SK-N-SH (cell line): ENCODE results near the gene OR7C2. TPM values are rescaled to one million over a fixed set of nuclear protein-coding genes. Genes with fewer than 3 reads are reported as not detected.

Source experiments
- CTCF ChIA-PET: fragments of 300-600, 350-600 bp; formaldehyde crosslinking; extraction: SDS; loops from one replicate; lab custom pipeline; 2021; lab: Yijun Ruan, JAX
- POLR2A ChIA-PET: fragments of 350-600 bp; sonication (Branson Sonifier 250); formaldehyde crosslinking; extraction: SDS; loops from one replicate; lab custom pipeline; 2020; ENCODE audit warnings: antibody characterized with exemption, inconsistent platforms; lab: Yijun Ruan, JAX
- DNase-seq: peaks from one replicate; pipeline ENCODE4 v3.0.0; 2012
- H2AFZ ChIP-seq: fragments of 200-600 bp; sonication (generic); 2 replicates; pipeline ENCODE4 v1.8.1; 2016; ENCODE audit warnings: antibody characterized with exemption, mild to moderate bottlenecking, low read depth
- H3F3A ChIP-seq: fragments of 200-600 bp; sonication (generic); replicated peaks from 2 replicates; pipeline ENCODE3; 2016; ENCODE audit warnings: antibody characterized with exemption, mild to moderate bottlenecking; ENCODE audit not compliant: insufficient read depth
- H3K27ac ChIP-seq, 2 experiments: fragments of 200-500 bp in 1 of 2; fragments of 200-600 bp in 1 of 2; sonication (Bioruptor generic) in 1 of 2; sonication (generic), shearing (Covaris generic) in 1 of 2; 2 replicates each; pipeline versions ENCODE4 v1.5.1 to v1.6.1; 2014 to 2016; ENCODE audit warnings: low read depth in 2 of 2, inconsistent platforms in 1 of 2, low read length in 1 of 2, mild to moderate bottlenecking in 1 of 2, mixed read lengths in 1 of 2
- H3K27me3 ChIP-seq: fragments of 200-600 bp; sonication (generic), shearing (Covaris generic); 2 replicates; pipeline ENCODE4 v1.6.1; 2016; ENCODE audit warnings: mixed run types; ENCODE audit not compliant: insufficient read depth
- H3K36me3 ChIP-seq, 2 experiments: fragments of 200-500 bp in 1 of 2; fragments of 200-600 bp in 1 of 2; sonication (Bioruptor generic) in 1 of 2; sonication (generic) in 1 of 2; replicated peaks in 1 of 2; 2 replicates each; pipeline versions ENCODE3 to v1.5.1; 2014 to 2016; ENCODE audit warnings: low read length in 1 of 2, mild to moderate bottlenecking in 1 of 2; ENCODE audit not compliant: insufficient read depth in 2 of 2, control insufficient read depth in 1 of 2
- H3K4me1 ChIP-seq, 2 experiments: fragments of 200-500 bp in 1 of 2; fragments of 200-600 bp in 1 of 2; sonication (Bioruptor generic) in 1 of 2; sonication (generic), shearing (Covaris generic) in 1 of 2; 2 replicates each; pipeline versions ENCODE4 v1.5.1 to v1.6.1; 2014 to 2016; ENCODE audit warnings: low read depth in 1 of 2, low read length in 1 of 2, mixed run types in 1 of 2; ENCODE audit not compliant: insufficient read depth in 2 of 2, control insufficient read depth in 1 of 2
- H3K4me2 ChIP-seq: fragments of 200-600 bp; sonication (generic), shearing (Covaris generic); 2 replicates; pipeline ENCODE4 v1.6.1; 2017; ENCODE audit warnings: mixed run types
- H3K4me3 ChIP-seq, 2 experiments: fragments of 200-500 bp in 1 of 2; fragments of 200-600 bp in 1 of 2; sonication (Bioruptor generic) in 1 of 2; sonication (generic), shearing (Covaris generic) in 1 of 2; 2 replicates each; pipeline versions ENCODE4 v1.5.1 to v1.8.1; 2014 to 2016; ENCODE audit warnings: low read depth in 2 of 2, inconsistent platforms in 1 of 2, low read length in 1 of 2, mild to moderate bottlenecking in 1 of 2, mixed read lengths in 1 of 2, moderate library complexity in 1 of 2
- H3K79me2 ChIP-seq: fragments of 200-600 bp; sonication (generic); 2 replicates; pipeline ENCODE4 v1.8.1; 2017; ENCODE audit warnings: mild to moderate bottlenecking; ENCODE audit not compliant: insufficient read depth
- H3K9ac ChIP-seq: fragments of 200-600 bp; sonication (generic); 2 replicates; pipeline ENCODE4 v1.6.1; 2017; ENCODE audit warnings: mixed run types
- H3K9me2 ChIP-seq: fragments of 200-600 bp; sonication (generic); 2 replicates; pipeline ENCODE4 v1.6.1; 2017; ENCODE audit warnings: mixed run types
- H3K9me3 ChIP-seq: fragments of 200-600 bp; sonication (generic); 2 replicates; pipeline ENCODE4 v1.6.1; 2017; ENCODE audit warnings: mixed run types, mild to moderate bottlenecking, moderate library complexity
- H4K20me1 ChIP-seq: fragments of 200-600 bp; sonication (generic); 2 replicates; pipeline ENCODE4 v1.6.1; 2017; ENCODE audit warnings: mild to moderate bottlenecking, mixed run types; ENCODE audit not compliant: insufficient read depth
- CHD2 ChIP-seq: fragments of 150-350 bp; IDR thresholded peaks from 2 replicates; pipeline ENCODE4 v1.6.1; 2018; ENCODE audit warnings: low read length; ENCODE audit not compliant: partially characterized antibody
- CTCF ChIP-seq: fragments of 200-600 bp; sonication (generic); IDR thresholded peaks from 2 replicates; pipeline ENCODE4 v1.6.1; 2017; ENCODE audit warnings: antibody characterized with exemption, mild to moderate bottlenecking, moderate library complexity
- EZH2phosphoT487 ChIP-seq: fragments of 200-600 bp; sonication (generic); IDR thresholded peaks from 2 replicates; pipeline ENCODE4 v1.6.1; 2017; ENCODE audit warnings: low read depth, mixed run types, mild to moderate bottlenecking, antibody characterized with exemption, moderate library complexity, borderline replicate concordance
- FOSL2 ChIP-seq: IDR thresholded peaks from 2 replicates; pipeline ENCODE4 v1.4.0; 2012; ENCODE audit warnings: low read depth, mild to moderate bottlenecking, moderate library complexity, borderline replicate concordance
- FOXJ3 ChIP-seq: sonication (generic); formaldehyde crosslinking; IDR thresholded peaks from 2 replicates; pipeline ENCODE4 v1.5.1; 2020; ENCODE audit warnings: mild to moderate bottlenecking, missing genetic modification reagents
- GABPA ChIP-seq: IDR thresholded peaks from 2 replicates; pipeline ENCODE4 v1.4.0; 2012; ENCODE audit warnings: low read depth, mild to moderate bottlenecking
- GATA2 ChIP-seq: sonication (generic); formaldehyde crosslinking; IDR thresholded peaks from 2 replicates; pipeline ENCODE4 v1.5.0; 2020; ENCODE audit warnings: mild to moderate bottlenecking, missing genetic modification reagents
- JUND ChIP-seq: IDR thresholded peaks from 2 replicates; pipeline ENCODE4 v1.4.0; 2012
- MXI1 ChIP-seq: IDR thresholded peaks from 2 replicates; pipeline ENCODE4 v1.6.1; 2012; ENCODE audit warnings: mild to moderate bottlenecking, low read depth, low read length, improper control_type of control experiment
- NRF1 ChIP-seq: IDR thresholded peaks from 2 replicates; pipeline ENCODE4 v1.6.1; 2012; ENCODE audit warnings: low read depth, mild to moderate bottlenecking, low read length
- POLR2AphosphoS5 ChIP-seq: IDR thresholded peaks from 2 replicates; pipeline ENCODE4 v1.6.1; 2012; ENCODE audit warnings: low read depth, low read length
- RAD21 ChIP-seq: IDR thresholded peaks from 2 replicates; pipeline ENCODE4 v1.6.1; 2012; ENCODE audit warnings: mild to moderate bottlenecking, low read length
- REST ChIP-seq: IDR thresholded peaks from 2 replicates; pipeline ENCODE4 v1.6.1; 2012; ENCODE audit warnings: mild to moderate bottlenecking, low read depth, low read length, moderate library complexity
- RXRA ChIP-seq: IDR thresholded peaks from 2 replicates; pipeline ENCODE4 v1.4.0; 2012; ENCODE audit warnings: low read depth, mild to moderate bottlenecking, borderline replicate concordance
- SMC3 ChIP-seq: IDR thresholded peaks from 2 replicates; pipeline ENCODE4 v1.6.1; 2012; ENCODE audit warnings: low read depth, low read length, improper control_type of control experiment
- TAF1 ChIP-seq: IDR thresholded peaks from 2 replicates; pipeline ENCODE4 v1.6.1; 2012; ENCODE audit warnings: low read depth, mild to moderate bottlenecking, low read length, moderate library complexity, borderline replicate concordance
- TEAD4 ChIP-seq: IDR thresholded peaks from 2 replicates; pipeline ENCODE4 v1.4.0; 2012; ENCODE audit warnings: mild to moderate bottlenecking, borderline replicate concordance; ENCODE audit not compliant: insufficient read depth
- USF1 ChIP-seq: IDR thresholded peaks from 2 replicates; pipeline ENCODE4 v1.4.0; 2012; ENCODE audit warnings: low read depth, borderline replicate concordance
- YY1 ChIP-seq: IDR thresholded peaks from 2 replicates; pipeline ENCODE4 v1.4.0; 2012; ENCODE audit warnings: low read depth, mild to moderate bottlenecking
- WGBS: methylation state at CpG from one replicate; pipeline ENCODE4 v1.1.6; 2017; ENCODE audit warnings: low lambda C conversion rate; 5-methylcytosine and 5-hydroxymethylcytosine counted together
- polyA plus RNA-seq, 3 experiments: library from polyadenylated mRNA; depleted of rRNA; stranded (reverse); fragments of >200 nt; gene quantifications; 2 replicates each; pipeline ENCODE4 v1.2.3, GENCODE V29; 2012
- TF ChIP-seq, protein P1 (sequence below): IDR thresholded peaks from 2 replicates; pipeline ENCODE4 v1.4.0; 2012; ENCODE audit warnings: low read depth
- TF ChIP-seq, protein P2 (sequence below): IDR thresholded peaks from 2 replicates; pipeline ENCODE4; 2012

OR7C2 gene
- polyA plus RNA-seq, 1 of the 3 experiments (the other 2 are of a cell fraction), result not detected

- Histone ChIP-seq H3K36me3 (no peaks in the 10 kb centered on the region), H3K4me2 (no peak overlapping the region), H3K79me2 (no peaks in the 10 kb centered on the region), H3K9me3 (no peaks in the 10 kb centered on the region), H3F3A (no peaks in the 10 kb centered on the region), H3K27me3 (peaks cover 16% of the 10 kb centered on the region; the same call in 1 of the 2 replicates), H2AFZ (no peak overlapping the region), H3K9ac (no peak overlapping the region), H4K20me1 (no peaks in the 10 kb centered on the region), H3K27ac (no peak overlapping the region), H3K9me2 (no peaks in the 10 kb centered on the region), H3K4me3 (no peak overlapping the region), H3K4me1 (no peaks in the 10 kb centered on the region)
- ChIA-PET POLR2A (no interaction called here), CTCF (no interaction called here)
- DNase-seq, result no peak
- TF ChIP-seq RAD21 (no peak), TEAD4 (no peak), TAF1 (no peak), NRF1 (no peak), RXRA (no peak), YY1 (no peak), FOSL2 (no peak), EZH2phosphoT487 (no peak), CTCF (no peak), MXI1 (no peak), GABPA (no peak)
- TF ChIP-seq, protein P1, sequence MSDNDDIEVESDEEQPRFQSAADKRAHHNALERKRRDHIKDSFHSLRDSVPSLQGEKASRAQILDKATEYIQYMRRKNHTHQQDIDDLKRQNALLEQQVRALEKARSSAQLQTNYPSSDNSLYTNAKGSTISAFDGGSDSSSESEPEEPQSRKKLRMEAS, result no peak
- TF ChIP-seq, protein P2, sequence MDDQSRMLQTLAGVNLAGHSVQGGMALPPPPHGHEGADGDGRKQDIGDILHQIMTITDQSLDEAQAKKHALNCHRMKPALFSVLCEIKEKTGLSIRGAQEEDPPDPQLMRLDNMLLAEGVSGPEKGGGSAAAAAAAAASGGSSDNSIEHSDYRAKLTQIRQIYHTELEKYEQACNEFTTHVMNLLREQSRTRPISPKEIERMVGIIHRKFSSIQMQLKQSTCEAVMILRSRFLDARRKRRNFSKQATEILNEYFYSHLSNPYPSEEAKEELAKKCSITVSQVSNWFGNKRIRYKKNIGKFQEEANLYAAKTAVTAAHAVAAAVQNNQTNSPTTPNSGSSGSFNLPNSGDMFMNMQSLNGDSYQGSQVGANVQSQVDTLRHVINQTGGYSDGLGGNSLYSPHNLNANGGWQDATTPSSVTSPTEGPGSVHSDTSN, result no peak
- 15% methylated on average over 20 of the region's 24 CpGs for WGBS
These were observed 12.9 kb downstream of the OR7C2 start for GRCh38 chr19:14954071-14954655.

- Histone ChIP-seq H3K36me3 (no peaks in the 10 kb centered on the region), H3K4me2 (no peak overlapping the region), H3K79me2 (no peaks in the 10 kb centered on the region), H3K9me3 (no peaks in the 10 kb centered on the region), H3K4me1 (no peaks in the 10 kb centered on the region), H2AFZ (no peak overlapping the region), H3F3A (no peaks in the 10 kb centered on the region), H3K9me2 (no peaks in the 10 kb centered on the region), H3K9ac (no peak overlapping the region), H3K27me3 (peaks cover 5% of the 10 kb centered on the region; the same call in 1 of the 2 replicates), H3K27ac (no peak overlapping the region), H3K4me3 (no peak overlapping the region), H4K20me1 (no peaks in the 10 kb centered on the region)
- POLR2A ChIA-PET, result no interaction called here
- WGBS, result 3% methylated on average over 3 of the region's 3 CpGs
- CTCF ChIA-PET, result no interaction called here
- no peak for DNase-seq
- TF ChIP-seq RXRA (no peak), JUND (no peak), MXI1 (no peak), FOXJ3 (CRISPR knock-in tag) (no peak), POLR2AphosphoS5 (no peak), GATA2 (CRISPR knock-in tag) (no peak), RAD21 (no peak), CHD2 (no peak), YY1 (no peak), REST (no peak), USF1 (no peak), EZH2phosphoT487 (no peak), TEAD4 (no peak), SMC3 (no peak)
These were observed 16.2 kb downstream of the OR7C2 start for GRCh38 chr19:14957464-14957863.
